GM12878 (cell line): ENCODE measurements around the gene C14orf119. TPM values are rescaled to one million over a fixed set of nuclear protein-coding genes. Genes with fewer than 3 reads are reported as not detected.

ENCODE experiments used
- ATAC-seq: fragments of 200-7000 bp; cut with Tn5 transposase; 3 replicates; pipeline ENCODE4 v1.9.1; 2020; ENCODE audit warnings: mild to moderate bottlenecking, moderate library complexity
- BruUV-seq: library from RNA; stranded (reverse); fragments of 400-500 nt; replicated peaks from 2 replicates; lab custom pipeline; 2021; lab: Mats Ljungman, UMichigan
- CTCF ChIA-PET: fragments of 300-600 bp; sonication (Branson Sonifier 250); formaldehyde crosslinking; extraction: SDS; loops from one replicate; lab custom pipeline; 2021; ENCODE audit warnings: inconsistent platforms; lab: Yijun Ruan, JAX
- POLR2A ChIA-PET: fragments of 350-600 bp; formaldehyde crosslinking; extraction: SDS; loops from one replicate; lab custom pipeline; 2021; ENCODE audit warnings: inconsistent platforms; lab: Charles Lee
- RAD21 ChIA-PET: fragments of 300-600 bp; sonication (Branson Sonifier 250); formaldehyde crosslinking; loops from one replicate; lab custom pipeline; 2023; ENCODE audit warnings: antibody characterized with exemption; ENCODE audit not compliant: unreplicated experiment; lab: Charles Lee
- SMC1A ChIA-PET: fragments of 300-600 bp; sonication (Branson Sonifier 250); formaldehyde crosslinking; loops from one replicate; lab custom pipeline; 2023; ENCODE audit not compliant: unreplicated experiment, uncharacterized antibody; lab: Charles Lee
- DNase-seq: peaks from one replicate; pipeline ENCODE4 v3.0.0-alpha.2; 2011; ENCODE audit warnings: low read depth, low spot score
- FAIRE-seq: peaks from 3 replicates; lab custom pipeline; 2011; peaks lifted over from hg19 to GRCh38; lab: Jason Lieb, UNC
- H2AFZ ChIP-seq: 2 replicates; pipeline ENCODE4 v1.6.0; 2011; ENCODE audit warnings: low read depth, low read length, control low read depth; ENCODE audit not compliant: control insufficient read depth
- H3K27ac ChIP-seq: 2 replicates; pipeline ENCODE4 v1.5.1; 2011; ENCODE audit warnings: control low read depth; ENCODE audit not compliant: control insufficient read depth, insufficient read depth
- H3K27me3 ChIP-seq, 2 experiments: replicated peaks in 1 of 2; 2 replicates each; pipeline versions ENCODE4 v1.6.0 to v1.6.1; 2011; ENCODE audit warnings: low read length in 1 of 2; ENCODE audit not compliant: control insufficient read depth in 2 of 2, insufficient read depth in 2 of 2
- H3K36me3 ChIP-seq, 2 experiments: 2 replicates each; pipeline ENCODE4 v1.5.1; 2011; ENCODE audit warnings: low read length in 1 of 2; ENCODE audit not compliant: control insufficient read depth in 2 of 2, insufficient read depth in 2 of 2
- H3K4me1 ChIP-seq: 2 replicates; pipeline ENCODE4 v1.6.1; 2011; ENCODE audit warnings: mild to moderate bottlenecking, low read length, moderate library complexity, mixed read lengths; ENCODE audit not compliant: control insufficient read depth, insufficient read depth
- H3K4me2 ChIP-seq: 2 replicates; pipeline ENCODE4 v1.6.0; 2011; ENCODE audit warnings: control low read depth; ENCODE audit not compliant: control insufficient read depth, insufficient read depth
- H3K4me3 ChIP-seq: fragments of 200-600 bp; sonication (generic); 2 replicates; pipeline ENCODE4 v1.5.1; 2016
- H3K79me2 ChIP-seq: 2 replicates; pipeline ENCODE4 v1.6.0; 2011; ENCODE audit warnings: low read length; ENCODE audit not compliant: control insufficient read depth, insufficient read depth
- H3K9ac ChIP-seq: 2 replicates; pipeline ENCODE4 v1.8.0; 2011; ENCODE audit warnings: low read length, control low read depth, mixed read lengths; ENCODE audit not compliant: control insufficient read depth, insufficient read depth
- H3K9me3 ChIP-seq: replicated peaks from 3 replicates; pipeline ENCODE4 v1.5.1; 2011; ENCODE audit warnings: mild to moderate bottlenecking, low read length; ENCODE audit not compliant: control insufficient read depth, insufficient read depth
- H4K20me1 ChIP-seq: 2 replicates; pipeline ENCODE4 v1.6.0; 2011; ENCODE audit not compliant: control insufficient read depth, insufficient read depth
- FOXK2 ChIP-seq: fragments of 450-650 bp; IDR thresholded peaks from 2 replicates; pipeline ENCODE4 v1.6.1; 2017; ENCODE audit warnings: mild to moderate bottlenecking, moderate library complexity
- IKZF2 ChIP-seq, 2 experiments: fragments of 450-650 bp; IDR thresholded peaks; 2 replicates each; pipeline ENCODE4 v1.6.1; 2017; ENCODE audit warnings: mild to moderate bottlenecking in 2 of 2, moderate library complexity in 2 of 2
- MTA3 ChIP-seq: IDR thresholded peaks from 2 replicates; pipeline ENCODE4 v1.6.1; 2012; ENCODE audit warnings: low read length, inconsistent platforms, borderline replicate concordance
- NBN ChIP-seq: fragments of 450-650 bp; IDR thresholded peaks from 2 replicates; pipeline ENCODE4 v1.6.1; 2016
- NFYA ChIP-seq: IDR thresholded peaks from 2 replicates; pipeline ENCODE4 v1.6.1; 2011; ENCODE audit warnings: low read depth, mild to moderate bottlenecking, low read length, improper control_type of control experiment, borderline replicate concordance
- NFYB ChIP-seq: IDR thresholded peaks from 2 replicates; pipeline ENCODE4 v1.6.1; 2011; ENCODE audit warnings: low read depth, mild to moderate bottlenecking, low read length, improper control_type of control experiment, moderate library complexity; ENCODE audit not compliant: insufficient read depth
- RAD21 ChIP-seq: IDR thresholded peaks from 2 replicates; pipeline ENCODE4 v1.6.1; 2011; ENCODE audit warnings: mild to moderate bottlenecking, low read depth, low read length, moderate library complexity; ENCODE audit not compliant: insufficient read depth
- RUNX3 ChIP-seq: IDR thresholded peaks from 2 replicates; pipeline ENCODE4 v1.6.1; 2012; ENCODE audit warnings: low read length, inconsistent platforms
- SKIL ChIP-seq: fragments of 450-650 bp; IDR thresholded peaks from 2 replicates; pipeline ENCODE4 v1.6.1; 2017; ENCODE audit warnings: mild to moderate bottlenecking, low read depth, inconsistent platforms; ENCODE audit not compliant: poor library complexity, severe bottlenecking
- SUZ12 ChIP-seq: fragments of 200-600 bp; sonication (generic); IDR thresholded peaks from one replicate; pipeline ENCODE4 v1.6.1; 2018; ENCODE audit warnings: antibody characterized with exemption, mild to moderate bottlenecking; ENCODE audit not compliant: unreplicated experiment
- YY1 ChIP-seq: IDR thresholded peaks from 2 replicates; pipeline ENCODE4 v1.6.1; 2011; ENCODE audit warnings: low read depth, mild to moderate bottlenecking, low read length
- ZBED1 ChIP-seq: IDR thresholded peaks from 2 replicates; pipeline ENCODE4 v1.6.1; 2016; ENCODE audit warnings: borderline replicate concordance
- ZNF592 ChIP-seq: fragments of 450-650 bp; IDR thresholded peaks from 2 replicates; pipeline ENCODE4 v1.6.1; 2017; ENCODE audit warnings: mild to moderate bottlenecking, moderate library complexity
- ZNF622 ChIP-seq: fragments of 450-650 bp; IDR thresholded peaks from 2 replicates; pipeline ENCODE4 v1.6.1; 2017; ENCODE audit warnings: mild to moderate bottlenecking, inconsistent platforms
- WGBS: methylation state at CpG from one replicate; pipeline ENCODE4 v1.1.6; 2016; ENCODE audit warnings: low lambda C conversion rate; ENCODE audit not compliant: insufficient replicate concordance, insufficient coverage; ENCODE audit errors: missing lambda C conversion rate; 5-methylcytosine and 5-hydroxymethylcytosine counted together
- in situ Hi-C: fragments of 300-500 bp; cut with MboI; formaldehyde crosslinking; loops from 9 replicates; pipeline ENCODE4 v1.14.3; 2018; ENCODE audit warnings: mixed read lengths
- intact Hi-C: fragments of 100-400 bp; cut with micrococcal nuclease; formaldehyde crosslinking; loops from one replicate; pipeline ENCODE4 v1.14.2; 2022; ENCODE audit not compliant: unreplicated experiment
- polyA plus RNA-seq, 11 experiments: library from polyadenylated mRNA; depleted of rRNA in 4 of 11; unstranded in 6 of 11; stranded (reverse) in 5 of 11; fragments of >200 nt; fragmentation: Nextera tagmentation in 4 of 11; fragmentation: Illumina TruSeq in 1 of 11; extraction: Ambion mirVana in 4 of 11; extraction: Trizol in 1 of 11; gene quantifications; 1 replicate in 1 of 11; 2 replicates in 10 of 11; pipeline versions ENCODE4 v1.2.1 to v1.2.3, GENCODE V29; 2011 to 2016; ENCODE audit warnings: inconsistent platforms in 2 of 11, missing spikeins in 2 of 11, low read depth in 1 of 11
- total RNA-seq, 4 experiments: library from RNA; depleted of rRNA in 3 of 4; stranded (reverse); fragments of >200 nt in 3 of 4; fragmentation: Illumina TruSeq in 1 of 4; extraction: Trizol in 1 of 4; gene quantifications; 2 replicates each; pipeline versions ENCODE4 v1.2.1 to v1.2.3, GENCODE V29; 2013 to 2021
- TF ChIP-seq, protein P1 (sequence below): fragments of 450-650 bp; conservative IDR thresholded peaks from 2 replicates; pipeline ENCODE4 v1.6.1; 2017; ENCODE audit warnings: mild to moderate bottlenecking, moderate library complexity

Gene C14orf119
- total and polyA plus RNA-seq, 10 of the 15 experiments (the other 5 are each of a cell fraction or from before 2014, with no cell fraction given), result 32.3 to 228 (median 57.6) TPM

GRCh38 chr14:23068789-23069412 lies 26.4 kb upstream of the C14orf119 start:
- intact Hi-C loops, result loop anchor here (2.0 kb wide), 1 partner anchor 118 kb away; no protein-coding TSS in a partner anchor
- POLR2A ChIA-PET, result interaction anchor here (0.5 to 1.8 kb wide), 7 partner anchors 8 to 180 kb away, joined by 4 to 9 read pairs (median 5); partner anchors contain the start of genes ACIN1, C14orf119 and PRMT5
- no peak overlapping the region for H3K9ac ChIP-seq
- TF ChIP-seq RUNX3, result peak; percentile 51; the same call in 1 of the 2 replicates
- TF ChIP-seq ZBED1, result no peak
- TF ChIP-seq ZNF592, result peak; percentile 84; the same call in 1 of the 2 replicates
- TF ChIP-seq YY1, result peak; percentile 86
- 0 out of 2 replicates have a peak, but pooled peaks have one; percentile 34 for TF ChIP-seq MTA3
- TF ChIP-seq, protein P1, sequence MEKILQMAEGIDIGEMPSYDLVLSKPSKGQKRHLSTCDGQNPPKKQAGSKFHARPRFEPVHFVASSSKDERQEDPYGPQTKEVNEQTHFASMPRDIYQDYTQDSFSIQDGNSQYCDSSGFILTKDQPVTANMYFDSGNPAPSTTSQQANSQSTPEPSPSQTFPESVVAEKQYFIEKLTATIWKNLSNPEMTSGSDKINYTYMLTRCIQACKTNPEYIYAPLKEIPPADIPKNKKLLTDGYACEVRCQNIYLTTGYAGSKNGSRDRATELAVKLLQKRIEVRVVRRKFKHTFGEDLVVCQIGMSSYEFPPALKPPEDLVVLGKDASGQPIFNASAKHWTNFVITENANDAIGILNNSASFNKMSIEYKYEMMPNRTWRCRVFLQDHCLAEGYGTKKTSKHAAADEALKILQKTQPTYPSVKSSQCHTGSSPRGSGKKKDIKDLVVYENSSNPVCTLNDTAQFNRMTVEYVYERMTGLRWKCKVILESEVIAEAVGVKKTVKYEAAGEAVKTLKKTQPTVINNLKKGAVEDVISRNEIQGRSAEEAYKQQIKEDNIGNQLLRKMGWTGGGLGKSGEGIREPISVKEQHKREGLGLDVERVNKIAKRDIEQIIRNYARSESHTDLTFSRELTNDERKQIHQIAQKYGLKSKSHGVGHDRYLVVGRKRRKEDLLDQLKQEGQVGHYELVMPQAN, result no peak
- no peak for TF ChIP-seq NFYA
- TF ChIP-seq RAD21, result peak; percentile 62
- no peak for TF ChIP-seq FOXK2
- 0 out of 2 replicates have a peak, but pooled peaks have one; percentile 36 for TF ChIP-seq NBN
- TF ChIP-seq ZNF622, result no peak
- peak; percentile 35 for TF ChIP-seq SKIL
- TF ChIP-seq IKZF2 (IDR thresholded peaks at IDR 0.05), result peak; percentile 64 to 77
- no peak for TF ChIP-seq SUZ12
- no peak for TF ChIP-seq NFYB

More at GRCh38 chr14:23068789-23069412, 26.4 kb upstream of the C14orf119 start:
- Histone ChIP-seq H3K79me2 (peaks cover 36% of the 10 kb centered on the region), H4K20me1 (peaks cover 9% of the 10 kb centered on the region; the same call in 1 of the 2 replicates), H2AFZ (no peak overlapping the region), H3K4me3 (no peak overlapping the region), H3K4me1 (peaks cover 11% of the 10 kb centered on the region; the same call in 1 of the 2 replicates), H3K36me3 (peaks cover 18 to 31% of the 10 kb centered on the region in 2 experiments), H3K27ac (no peak overlapping the region), H3K27me3 (no peaks in the 10 kb centered on the region), H3K9me3 (no peaks in the 10 kb centered on the region), H3K4me2 (peak overlapping the region; percentile 56; the same call in 1 of the 2 replicates)
- BruUV-seq, result no TSS peak
- FAIRE-seq, result peak; percentile 99
- ChIA-PET RAD21 (interaction anchor here (0.5 to 1.9 kb wide), 25 partner anchors 8 to 1514 kb away, joined by 3 to 27 read pairs (median 4); partner anchors contain the start of genes ACIN1, C14orf119 and HAUS4), SMC1A (interaction anchor here (0.5 to 2.2 kb wide), 32 partner anchors 9 to 1630 kb away, joined by 3 to 23 read pairs (median 4); partner anchors contain the start of genes ACIN1, C14orf119, CDH24 and CEBPE), CTCF (interaction anchor here (0.6 to 4.2 kb wide), 68 partner anchors 10 to 762 kb away, joined by 3 to 80 read pairs (median 6); partner anchors contain the start of genes ACIN1, AJUBA, C14orf119 and CDH24)
- in situ Hi-C loops, result no loop called here
- peak; percentile 91 for ATAC-seq
- peak; percentile 67 for DNase-seq
- WGBS, result 29% methylated on average over 8 of the region's 8 CpGs
